HG03095 (cell line): Measurements from ENCODE around the gene BCAS1.

Experiments used
- ATAC-seq: cut with Tn5 transposase; IDR thresholded peaks from one replicate; pipeline ENCODE4 v1.9.1; 2021; ENCODE audit warnings: moderate library complexity; ENCODE audit not compliant: unreplicated experiment

BCAS1 gene

DNA sequence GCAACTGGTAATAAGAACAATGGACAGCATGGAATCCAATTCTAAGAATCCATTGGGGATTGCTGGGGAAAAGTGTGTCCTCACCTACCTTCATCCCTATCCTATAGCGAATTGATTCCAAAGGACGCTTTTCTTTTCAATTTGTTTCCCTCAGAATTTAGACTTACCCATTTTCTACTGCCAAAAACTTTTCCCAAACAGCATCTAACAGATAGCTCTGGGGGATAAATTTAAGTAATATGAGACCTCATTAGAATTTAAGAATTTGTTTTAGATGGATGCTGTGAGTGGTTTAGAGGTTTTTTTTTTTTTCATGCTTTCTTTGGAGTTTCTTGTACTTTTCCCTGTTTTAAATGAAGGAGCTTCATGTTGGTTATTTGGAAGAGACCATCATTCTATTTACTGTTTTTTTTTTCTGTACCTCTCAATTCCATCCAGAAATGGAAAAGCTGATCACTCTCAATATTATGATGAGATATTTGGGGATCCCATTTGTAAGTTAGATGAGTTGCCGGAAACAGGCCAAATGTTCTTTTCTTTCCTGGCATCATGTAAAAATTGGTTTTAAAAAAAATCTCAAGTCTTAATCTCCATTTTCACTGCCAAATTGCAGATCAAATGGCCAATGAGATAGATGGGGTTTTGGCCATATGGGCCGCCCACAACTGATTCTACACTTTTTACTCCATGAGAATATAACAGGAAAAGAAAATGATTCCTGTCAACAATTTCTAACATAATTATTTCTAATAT lies 105.7 kb downstream of the BCAS1 start:
- ATAC-seq = no peak

DNA sequence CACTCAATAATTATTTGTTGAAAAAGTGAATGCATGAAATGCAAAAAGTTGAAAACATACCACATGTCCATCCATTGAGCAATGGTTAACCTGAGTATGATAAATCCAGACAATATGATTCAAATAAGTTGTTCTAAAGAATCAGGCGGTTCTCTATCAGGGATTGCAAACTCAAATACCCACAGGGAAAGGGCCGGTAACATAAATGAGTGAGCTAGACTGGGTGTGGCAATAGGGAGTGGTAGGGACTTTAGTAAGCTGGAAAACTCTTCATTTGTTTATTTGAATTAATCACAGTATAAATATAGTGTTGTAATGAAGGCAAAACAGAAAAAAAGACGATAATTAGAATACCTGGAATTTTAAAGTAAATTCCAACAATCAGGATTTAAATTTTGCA lies 106.3 kb downstream of the BCAS1 start:
- no peak for ATAC-seq

DNA sequence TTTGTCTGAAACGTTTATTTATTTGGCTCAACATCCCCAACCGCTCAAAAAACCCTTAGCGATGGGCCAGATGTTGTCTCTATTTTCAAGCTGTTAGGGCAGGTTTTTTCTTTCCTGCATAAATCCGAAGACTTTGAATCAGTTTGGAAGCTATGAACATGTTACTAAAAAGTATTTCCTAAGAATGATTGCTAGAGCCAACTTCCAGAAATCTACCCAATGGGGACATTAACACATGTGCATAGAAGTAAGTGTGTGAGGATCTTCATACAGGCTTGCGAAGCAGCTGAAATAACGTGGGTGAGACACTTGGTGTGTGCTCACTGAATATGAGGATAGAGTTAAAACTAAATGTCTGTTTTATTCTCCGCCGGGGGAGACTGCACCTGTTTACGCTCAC lies 106.8 kb downstream of the BCAS1 start:
- ATAC-seq = no peak

DNA sequence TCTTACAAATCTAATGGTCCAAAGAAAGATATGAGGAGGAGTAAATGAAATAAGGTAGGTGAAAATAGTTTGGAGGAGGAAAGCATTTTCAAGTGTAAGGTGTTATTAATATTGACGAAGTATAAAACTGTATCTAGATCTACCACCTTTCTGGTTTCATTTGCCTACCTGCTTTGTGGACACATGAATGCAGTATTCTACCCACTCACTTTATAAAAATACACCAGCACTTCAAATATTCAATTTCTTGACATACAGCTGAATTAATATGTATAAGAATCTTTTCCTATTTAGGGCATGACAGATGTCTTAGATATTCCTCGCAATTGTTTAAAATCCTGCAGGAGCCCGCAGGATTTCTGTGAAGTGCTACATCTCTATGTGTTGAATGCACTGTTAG lies 108.0 kb downstream of the BCAS1 start:
- ATAC-seq = no peak

DNA sequence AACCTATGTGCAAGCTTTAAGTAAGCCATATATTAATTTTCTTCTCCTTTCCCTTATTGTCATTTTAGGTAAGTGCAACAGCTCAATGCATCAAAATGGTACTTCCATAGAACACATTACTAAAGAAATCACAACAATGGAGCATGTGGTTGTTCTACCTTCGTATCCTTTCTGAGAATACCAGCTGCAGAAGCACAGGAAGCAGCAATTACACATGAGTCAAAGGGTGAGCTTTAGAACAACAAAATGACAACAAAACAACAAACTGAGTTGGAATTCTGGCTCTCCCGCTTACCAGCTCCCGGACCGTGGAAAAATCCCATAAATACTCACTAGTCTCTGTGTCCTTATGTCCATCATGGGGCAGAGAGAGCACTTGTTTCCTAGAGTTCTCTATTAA lies 108.9 kb downstream of the BCAS1 start:
- ATAC-seq = no peak

DNA sequence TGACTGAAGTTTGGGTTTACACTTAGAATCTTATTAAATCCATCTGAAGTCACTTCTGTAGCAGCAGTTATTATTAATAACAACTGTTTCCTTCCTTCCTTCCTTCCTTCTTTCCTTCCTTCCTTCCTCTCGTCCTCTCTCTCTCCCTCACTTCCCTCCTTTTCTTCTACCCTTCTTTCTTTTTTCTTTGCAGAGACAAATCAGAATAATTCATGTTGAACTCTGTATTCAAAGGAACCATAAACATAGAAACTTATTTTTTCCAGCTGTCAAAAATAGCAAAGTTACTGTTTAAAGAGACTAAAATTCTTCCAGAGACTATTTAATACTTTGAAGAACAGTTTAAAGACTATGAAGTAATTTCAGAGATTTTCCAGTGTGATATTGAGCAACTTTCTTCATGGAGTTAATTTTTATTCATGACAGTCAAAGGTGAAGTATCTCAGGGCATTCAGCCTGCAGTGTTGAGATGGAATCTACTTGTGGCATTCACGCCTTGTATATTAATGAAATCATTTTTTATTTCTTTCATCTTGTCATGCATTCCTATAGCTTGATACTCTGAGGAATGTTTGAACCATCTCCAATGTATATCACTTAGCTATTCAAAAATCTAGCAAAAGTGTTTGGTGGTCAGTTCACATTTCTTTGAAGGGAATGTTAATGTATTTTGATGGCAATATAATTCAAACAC lies 109.7 kb downstream of the BCAS1 start:
- no peak for ATAC-seq

DNA sequence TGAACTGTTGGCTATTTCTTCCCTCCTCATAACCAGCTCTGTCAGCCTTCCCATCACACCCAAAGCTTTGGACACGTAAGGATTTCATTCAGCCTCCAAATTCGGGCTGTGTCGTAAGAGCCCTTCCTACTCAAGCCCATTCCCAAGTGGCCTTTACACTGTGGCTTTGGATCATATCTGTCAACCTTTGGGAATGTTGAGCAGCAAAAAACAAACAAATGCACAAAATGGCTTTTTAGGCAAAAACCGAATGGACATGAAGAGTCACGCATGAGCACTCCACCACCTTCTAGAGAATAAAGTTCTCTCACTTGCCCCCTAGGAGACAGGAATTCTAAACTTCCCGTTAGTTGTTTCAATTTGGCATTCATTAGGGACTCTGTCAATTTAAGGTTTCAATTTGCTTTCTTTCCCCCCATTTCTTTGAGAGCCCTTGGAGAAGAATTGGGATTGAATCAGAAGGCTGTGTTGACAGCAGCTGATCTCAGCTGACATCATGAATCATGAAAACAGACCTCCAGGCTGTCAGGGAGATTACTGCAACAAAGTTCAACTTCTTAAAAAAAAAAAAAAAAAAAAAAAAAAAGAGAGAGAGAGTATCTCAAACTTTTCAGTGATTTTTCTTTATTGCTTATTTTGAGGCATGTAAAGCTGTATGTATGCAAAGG lies 110.3 kb downstream of the BCAS1 start:
- no peak for ATAC-seq

DNA sequence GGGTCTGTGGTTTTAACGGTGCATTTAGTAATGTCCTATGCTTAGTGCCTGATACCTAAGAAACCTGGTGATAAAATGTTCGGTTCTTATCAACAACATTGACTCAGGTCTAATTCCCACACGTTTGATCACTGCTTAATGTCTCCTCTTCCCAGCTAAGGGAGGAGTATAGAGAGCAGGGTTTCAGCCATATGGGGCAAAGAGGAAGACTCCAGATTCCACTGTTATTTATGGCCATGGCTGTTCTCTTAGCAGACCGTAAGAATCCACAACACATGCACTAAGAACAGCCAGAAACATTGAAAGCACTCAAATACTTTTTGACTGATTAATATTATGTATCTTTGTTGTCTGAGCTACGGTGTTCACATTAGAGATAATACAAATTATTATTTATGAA lies 112.1 kb downstream of the BCAS1 start:
- no peak for ATAC-seq

DNA sequence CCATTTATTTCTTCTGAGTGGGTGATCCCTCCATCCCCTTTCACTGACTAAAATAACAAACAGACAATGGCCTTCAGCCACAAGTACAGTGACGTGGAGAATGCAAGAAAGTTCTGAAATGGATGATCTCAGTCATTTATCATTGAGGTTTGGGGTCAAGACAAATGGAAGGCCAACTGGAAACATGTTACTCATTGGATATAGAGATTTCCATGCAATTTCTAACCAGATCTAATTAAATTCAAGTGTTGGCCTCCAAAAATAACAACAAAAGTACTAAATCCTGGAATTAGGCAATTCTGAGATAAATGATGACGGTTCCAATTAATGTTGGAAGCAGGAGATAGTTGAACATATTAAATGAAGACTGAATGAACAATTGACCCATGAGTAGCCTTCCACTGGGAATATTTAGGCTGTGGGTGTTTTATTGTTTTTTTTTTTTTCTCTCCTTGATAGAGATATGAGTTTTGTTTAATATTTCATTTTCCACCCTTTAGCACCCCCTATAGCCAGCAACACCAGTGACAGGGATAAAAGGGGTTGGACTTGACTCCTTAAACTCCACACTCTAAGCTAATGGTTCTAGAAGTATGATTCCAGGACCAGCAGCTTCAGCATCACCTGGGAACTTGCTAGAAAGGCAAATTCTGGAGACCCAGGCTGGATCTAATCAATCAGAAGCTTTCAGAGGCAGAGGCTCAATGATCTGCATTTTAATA lies 112.8 kb downstream of the BCAS1 start:
- no peak for ATAC-seq

DNA sequence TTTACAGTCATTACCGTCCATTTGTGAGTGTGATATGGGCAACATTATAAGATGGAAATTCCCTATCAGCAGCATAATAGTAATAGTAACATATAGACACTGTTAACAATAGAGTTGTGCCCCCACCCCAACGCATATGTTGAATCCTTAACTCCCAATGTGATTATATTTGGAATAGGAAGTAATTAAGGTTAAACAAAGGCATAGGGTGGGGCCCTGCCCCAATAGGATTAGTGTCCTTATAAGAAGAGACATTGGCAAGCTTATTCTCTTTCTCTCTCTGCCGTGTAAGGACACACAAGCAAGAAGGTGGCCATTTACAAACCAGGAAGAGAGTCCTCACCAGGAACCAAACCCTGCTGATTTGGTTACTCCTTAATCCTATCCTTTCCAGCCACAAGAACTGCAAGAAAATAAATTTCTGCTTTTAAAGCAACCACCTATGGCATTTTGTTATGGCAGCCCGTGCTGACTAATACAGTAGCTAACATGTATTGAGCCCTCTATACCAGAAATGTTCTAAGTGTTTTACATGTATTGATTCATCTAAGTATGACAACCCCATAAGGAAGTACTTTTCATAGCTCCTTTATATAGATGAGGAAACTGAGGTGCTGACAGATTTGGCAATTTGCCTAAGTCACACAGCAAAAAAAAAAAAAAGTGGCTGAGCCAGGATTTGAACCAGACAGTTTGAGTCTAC lies 114.2 kb downstream of the BCAS1 start:
- ATAC-seq = no peak

DNA sequence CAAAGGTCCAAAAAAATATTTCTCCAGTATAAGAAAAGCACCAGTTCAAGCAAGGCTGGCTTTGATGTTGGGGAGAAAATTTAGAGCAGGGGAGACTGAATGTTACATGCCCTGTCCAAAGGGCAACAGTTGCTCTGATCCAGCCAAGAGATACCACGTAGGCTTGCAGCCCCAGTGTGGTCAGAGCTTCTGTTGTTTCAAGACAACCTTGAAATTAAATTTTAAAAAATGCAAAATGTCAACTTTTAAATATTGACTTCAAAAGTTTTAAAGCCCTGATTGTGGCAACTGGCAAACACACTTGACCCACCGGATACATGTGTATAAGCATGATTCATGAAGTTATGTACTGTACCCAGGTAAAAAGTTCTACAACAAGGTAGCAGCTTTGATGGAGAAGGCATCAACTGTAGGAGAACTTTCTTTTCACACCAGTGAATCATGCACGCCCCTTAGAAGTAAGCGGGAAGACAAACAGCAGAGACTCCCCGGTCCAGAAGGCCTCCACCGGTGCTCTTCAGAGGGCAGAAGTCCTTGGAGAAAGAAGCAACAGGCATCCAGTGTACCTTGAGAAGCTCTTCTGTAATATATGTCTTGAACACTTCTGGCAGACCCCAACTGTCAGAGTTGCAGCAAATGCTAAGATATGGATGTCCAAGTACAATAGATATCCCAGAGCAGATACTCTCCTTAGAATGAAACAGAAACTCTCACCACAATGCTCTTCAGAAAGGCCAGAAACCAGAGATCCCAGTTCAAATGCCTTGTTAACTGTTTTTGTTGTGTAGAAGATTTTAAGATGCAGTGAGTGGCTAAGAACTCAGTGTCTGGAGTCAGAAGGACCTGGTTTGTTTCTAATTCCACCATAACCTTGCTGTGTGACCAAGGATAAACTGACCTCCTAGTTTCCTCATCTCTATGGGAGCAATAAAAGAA lies 115.4 kb downstream of the BCAS1 start:
- no peak for ATAC-seq

DNA sequence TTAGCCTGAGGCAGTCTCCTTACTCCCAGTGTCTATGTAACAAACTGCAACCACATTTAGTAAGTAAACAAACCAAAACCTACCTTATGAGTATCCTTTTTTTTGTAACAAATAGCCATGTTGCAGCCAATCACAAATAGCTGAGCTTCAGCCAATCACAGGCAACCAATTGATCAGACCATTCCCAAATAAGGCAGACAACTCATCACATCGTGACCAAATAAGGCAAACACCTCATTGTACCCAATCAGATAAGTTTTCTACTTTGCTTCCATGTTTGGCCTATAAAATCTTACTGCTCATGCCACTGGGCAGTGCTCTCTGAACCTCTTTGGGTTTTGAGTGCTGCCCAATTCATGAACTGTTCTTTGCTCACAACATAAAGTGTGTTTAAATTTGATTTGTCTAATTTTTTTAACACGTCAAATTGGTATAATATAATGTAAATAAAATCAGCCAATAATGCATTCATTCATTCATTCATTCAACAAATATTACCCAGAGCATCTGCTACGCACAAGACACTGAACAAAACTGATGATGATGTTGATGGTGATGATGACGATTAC lies 117.8 kb downstream of the BCAS1 start:
- ATAC-seq = no peak

DNA sequence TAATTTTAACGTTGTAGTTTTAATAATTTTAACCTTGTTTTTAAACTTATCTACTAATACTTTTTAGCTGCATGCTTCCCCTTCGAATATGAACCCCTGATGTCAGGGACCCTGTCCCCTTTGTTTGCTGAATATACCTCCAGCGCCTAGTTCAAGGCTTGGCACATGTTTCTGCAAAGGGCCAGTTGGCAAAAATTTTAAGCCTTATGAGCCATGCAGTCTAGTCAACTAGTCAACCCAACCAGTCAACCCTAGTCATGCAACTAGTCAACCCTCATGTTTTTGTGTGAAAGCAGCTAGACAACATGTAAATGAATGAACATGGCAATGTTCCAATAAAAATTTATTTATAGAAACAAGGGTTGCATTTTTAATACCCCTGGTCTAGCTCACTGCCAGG lies 119.8 kb downstream of the BCAS1 start:
- ATAC-seq = no peak

DNA sequence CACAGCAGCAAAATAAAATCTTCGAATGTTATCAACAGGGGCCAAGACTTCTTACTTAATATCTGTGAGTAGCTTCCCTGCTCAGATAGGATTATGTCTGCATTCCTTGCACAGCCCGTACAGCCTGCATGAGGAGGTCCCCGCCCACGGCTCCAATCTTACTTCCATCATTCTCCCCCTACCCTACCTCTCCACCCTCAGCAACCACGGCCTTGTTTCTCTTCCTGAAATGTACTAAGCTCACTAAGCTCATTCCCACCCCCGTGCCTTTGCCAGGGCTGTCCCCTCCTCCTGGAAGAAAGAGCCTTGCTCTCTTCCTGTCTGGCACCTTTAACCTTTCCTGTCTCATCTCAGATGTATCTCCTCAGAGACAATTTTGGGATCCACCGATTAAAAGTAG lies 120.4 kb downstream of the BCAS1 start:
- no peak for ATAC-seq

DNA sequence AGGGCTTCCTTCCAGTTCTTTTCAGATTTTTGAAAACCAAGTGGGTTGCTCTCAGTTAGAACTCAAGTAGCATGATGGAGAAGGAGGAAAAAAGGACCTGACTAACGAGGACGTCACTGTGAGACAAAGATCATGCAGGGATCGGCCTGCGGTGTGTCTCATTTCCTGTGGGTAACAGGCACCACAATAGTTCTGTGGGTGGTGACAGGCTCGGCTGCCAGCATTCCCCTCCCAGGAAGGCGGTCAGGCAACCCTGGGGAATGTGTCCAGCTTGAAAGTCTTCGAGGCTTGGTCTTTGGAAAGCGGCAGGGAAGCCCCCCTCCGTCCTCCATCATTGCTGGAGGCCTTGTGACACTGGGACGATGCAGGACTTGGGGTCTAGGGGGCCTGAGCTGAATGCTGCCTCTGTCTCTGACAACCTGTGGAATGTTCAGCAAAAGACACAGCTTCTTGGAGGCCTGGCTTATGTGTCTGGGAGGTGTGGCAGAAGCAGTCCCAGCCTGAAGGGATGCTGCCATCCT lies 121.0 kb downstream of the BCAS1 start:
- ATAC-seq = peak; percentile 73

DNA sequence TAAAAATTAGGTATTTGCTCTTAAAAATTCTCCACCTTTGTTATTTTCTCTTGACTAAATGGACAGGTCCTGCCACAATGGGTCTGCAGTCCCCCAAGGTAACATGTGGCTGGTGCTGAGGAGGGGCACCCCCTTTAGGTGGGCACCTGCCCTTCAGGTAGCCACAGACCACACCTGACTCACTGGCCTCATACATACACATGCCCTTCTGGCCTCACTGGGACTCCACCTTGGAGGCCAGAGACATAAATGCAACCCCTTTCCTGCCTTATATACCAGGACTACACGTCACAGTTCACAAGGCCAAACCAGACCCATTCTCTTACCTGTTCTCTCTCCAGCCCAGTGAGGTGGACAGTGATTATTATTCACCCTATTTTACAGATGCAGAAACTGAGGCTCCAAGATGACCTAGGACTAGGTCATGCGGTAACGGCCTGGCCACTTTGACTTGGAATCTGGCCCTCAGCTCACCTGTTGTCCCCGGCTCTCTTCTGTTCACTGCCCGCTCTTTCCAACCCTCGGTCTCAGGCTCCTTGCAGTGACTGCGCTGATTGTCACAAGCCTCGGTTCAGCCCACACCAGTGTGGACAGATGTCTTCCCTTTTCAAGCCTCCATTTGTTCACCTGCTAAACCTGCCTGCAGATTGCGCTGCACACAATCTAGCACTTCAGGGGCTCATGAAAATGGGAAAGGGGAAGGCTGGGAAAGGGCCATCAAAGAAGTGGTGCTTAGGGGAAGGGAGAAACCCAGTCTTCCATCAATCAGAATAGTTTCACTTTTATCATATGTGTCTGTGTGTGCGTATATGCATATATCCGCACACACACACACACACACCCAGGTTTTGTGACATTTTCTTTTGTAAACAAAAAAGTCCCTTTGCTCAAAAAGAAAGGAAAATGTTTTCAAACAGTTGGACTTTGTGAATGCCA lies 121.7 kb downstream of the BCAS1 start:
- ATAC-seq = peak; percentile 39

DNA sequence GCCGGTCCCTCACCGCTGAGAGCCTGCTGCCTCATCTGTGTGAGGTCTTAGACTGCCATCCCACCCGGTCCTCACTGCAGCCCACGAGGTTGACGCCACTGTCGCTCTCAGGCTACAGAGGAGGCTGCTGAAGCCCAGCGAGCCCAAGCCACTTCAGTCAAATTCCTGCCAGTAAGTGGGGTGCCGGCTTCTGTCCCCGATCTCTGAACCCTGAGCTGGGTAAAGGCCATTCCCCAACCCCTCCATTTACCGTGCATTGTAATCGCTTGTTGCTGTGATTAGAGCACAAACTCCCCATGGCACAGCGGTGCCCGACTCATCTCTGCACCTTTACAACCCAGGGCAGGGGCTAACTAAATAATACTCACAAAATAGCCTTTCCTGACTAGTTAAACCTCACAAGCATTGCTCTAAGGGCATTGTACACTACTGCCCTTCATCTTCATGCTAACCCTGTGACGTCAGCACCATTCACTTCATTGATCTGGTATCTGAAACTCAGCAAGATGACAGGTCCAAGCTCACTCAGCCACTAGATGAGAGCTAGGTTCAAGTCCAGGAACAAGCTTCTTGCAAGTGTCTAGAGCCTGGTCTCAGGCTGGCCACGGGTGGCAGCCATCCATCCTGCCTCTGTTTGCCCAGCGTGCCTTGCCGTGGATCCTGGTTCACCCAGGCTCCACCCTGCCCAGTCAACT lies 122.7 kb downstream of the BCAS1 start:
- no peak for ATAC-seq

DNA sequence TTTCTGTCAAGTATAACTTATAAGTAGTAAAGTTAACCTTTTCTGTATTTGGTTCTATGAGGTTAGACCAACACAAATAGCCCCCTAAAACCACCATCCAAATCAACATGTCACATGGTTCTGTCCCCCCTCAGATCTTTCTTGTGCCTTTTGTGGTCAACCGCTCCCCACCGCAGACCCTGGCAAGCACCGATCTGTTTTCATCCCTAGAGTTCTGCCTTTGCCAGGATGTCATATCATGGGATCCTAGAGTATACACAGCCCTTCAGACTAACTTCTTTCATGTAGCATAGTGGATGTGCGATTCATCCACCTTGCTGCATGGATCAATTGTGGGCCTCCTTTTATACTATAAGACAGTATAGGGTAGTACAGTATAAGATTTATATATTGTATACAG lies 124.3 kb downstream of the BCAS1 start:
- no peak for ATAC-seq
